Effector memory CD4-positive, alpha-beta T cell (primary cell): Measurements from ENCODE around the gene LSM3.

Experiments
- DNase-seq, 3 donors: peaks; one replicate each; pipeline ENCODE4 v3.0.0-alpha.2; 2020
- H3K27ac ChIP-seq: 2 replicates; pipeline ENCODE4 v1.7.0; 2013; ENCODE audit warnings: mild to moderate bottlenecking, low read length, moderate library complexity; ENCODE audit not compliant: insufficient read depth, poor library complexity, severe bottlenecking
- H3K27me3 ChIP-seq: replicated peaks from 2 replicates; pipeline ENCODE4 v1.7.0; 2013; ENCODE audit warnings: mild to moderate bottlenecking, low read length; ENCODE audit not compliant: insufficient read depth, control insufficient read depth, poor library complexity, severe bottlenecking
- H3K36me3 ChIP-seq: 2 replicates; pipeline ENCODE4 v1.7.0; 2013; ENCODE audit warnings: mild to moderate bottlenecking, low read length, moderate library complexity; ENCODE audit not compliant: control insufficient read depth, insufficient read depth
- H3K4me1 ChIP-seq: 2 replicates; pipeline ENCODE4 v1.7.0; 2013; ENCODE audit warnings: low read length, mild to moderate bottlenecking; ENCODE audit not compliant: control insufficient read depth, insufficient read depth, poor library complexity, severe bottlenecking
- H3K4me3 ChIP-seq: 2 replicates; pipeline ENCODE4 v1.7.0; 2013; ENCODE audit warnings: low read length, low read depth, mild to moderate bottlenecking; ENCODE audit not compliant: insufficient read depth, poor library complexity, severe bottlenecking
- H3K9me3 ChIP-seq: 2 replicates; pipeline ENCODE4 v1.7.0; 2013; ENCODE audit warnings: mild to moderate bottlenecking, low read length, moderate library complexity; ENCODE audit not compliant: control insufficient read depth

LSM3 gene

DNA sequence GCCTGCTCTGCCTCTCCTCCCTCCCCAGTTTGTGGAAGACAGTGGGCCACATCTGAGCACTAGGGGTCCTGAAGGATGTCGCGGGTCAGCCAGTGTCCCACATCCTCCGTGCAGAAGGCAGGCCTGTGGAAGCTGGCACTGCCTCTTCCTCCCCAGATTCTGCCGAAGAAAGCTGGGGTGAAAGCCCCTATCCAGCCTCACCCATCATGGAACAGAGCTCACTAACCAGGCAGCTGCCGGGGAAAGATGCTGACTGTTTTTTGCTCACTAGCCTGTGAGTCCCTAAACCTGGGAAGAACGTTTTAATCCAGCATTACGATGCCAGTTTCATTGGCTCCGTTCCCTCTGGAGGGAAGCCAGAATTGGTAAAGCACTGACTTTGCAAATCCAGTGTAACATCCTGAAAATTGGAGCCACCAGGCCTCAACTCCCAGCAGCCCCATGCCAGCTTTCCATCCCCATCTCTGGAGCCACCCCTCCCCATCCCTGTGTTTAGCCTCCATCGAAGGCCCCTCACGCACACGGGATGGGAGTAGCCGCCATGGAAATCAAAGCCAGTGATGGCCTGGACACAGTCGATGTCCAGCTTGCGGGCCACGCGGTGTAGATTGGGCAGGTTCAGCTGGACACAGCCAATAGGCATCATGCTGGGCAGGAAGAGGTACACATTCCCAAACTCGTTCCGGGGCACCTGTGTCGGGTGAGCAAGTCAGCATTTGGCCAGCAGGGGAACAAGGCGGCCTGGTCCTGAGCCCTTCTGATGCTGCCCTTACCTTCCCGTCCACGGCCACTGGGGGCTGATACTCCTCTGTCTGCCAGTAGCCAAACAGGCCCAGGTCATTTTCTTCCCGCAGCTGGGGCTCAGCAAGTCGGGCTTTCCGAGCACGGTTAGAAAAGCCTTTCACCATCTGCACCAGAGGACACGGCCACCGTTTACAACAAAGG lies 30.3 kb upstream of the LSM3 start:
- Histone ChIP-seq H3K9me3 (no peaks in the 10 kb centered on the region), H3K36me3 (peaks cover 48% of the 10 kb centered on the region), H3K4me3 (no peak overlapping the region), H3K4me1 (peaks cover 23% of the 10 kb centered on the region), H3K27me3 (no peaks in the 10 kb centered on the region), H3K27ac (no peak overlapping the region)
- no peak for DNase-seq

DNA sequence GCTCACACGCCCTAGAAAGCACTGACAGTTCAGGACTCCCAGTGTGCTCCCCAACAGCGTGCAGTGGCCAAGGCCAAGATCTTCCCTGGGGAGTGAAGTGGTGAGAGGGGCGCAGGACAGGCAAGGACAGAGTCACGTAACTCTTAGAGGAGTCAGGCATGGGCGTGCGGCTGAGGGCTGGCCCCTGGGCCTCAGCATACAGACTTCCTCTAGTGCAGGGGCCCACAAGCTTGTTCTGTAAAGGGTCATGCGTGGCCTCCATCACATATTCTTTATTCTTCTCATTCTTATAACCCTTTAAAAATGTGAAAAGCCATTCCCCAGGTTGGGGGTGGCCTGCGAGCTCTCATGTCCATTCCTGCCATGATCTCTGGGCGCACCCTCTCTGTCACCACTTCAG lies 28.5 kb upstream of the LSM3 start:
- Histone ChIP-seq H3K4me1 (peaks cover 8% of the 10 kb centered on the region), H3K9me3 (no peaks in the 10 kb centered on the region), H3K27ac (peak overlapping the region; percentile 3), H3K4me3 (no peak overlapping the region), H3K36me3 (peaks cover 57% of the 10 kb centered on the region), H3K27me3 (no peaks in the 10 kb centered on the region)
- no peak for DNase-seq

DNA sequence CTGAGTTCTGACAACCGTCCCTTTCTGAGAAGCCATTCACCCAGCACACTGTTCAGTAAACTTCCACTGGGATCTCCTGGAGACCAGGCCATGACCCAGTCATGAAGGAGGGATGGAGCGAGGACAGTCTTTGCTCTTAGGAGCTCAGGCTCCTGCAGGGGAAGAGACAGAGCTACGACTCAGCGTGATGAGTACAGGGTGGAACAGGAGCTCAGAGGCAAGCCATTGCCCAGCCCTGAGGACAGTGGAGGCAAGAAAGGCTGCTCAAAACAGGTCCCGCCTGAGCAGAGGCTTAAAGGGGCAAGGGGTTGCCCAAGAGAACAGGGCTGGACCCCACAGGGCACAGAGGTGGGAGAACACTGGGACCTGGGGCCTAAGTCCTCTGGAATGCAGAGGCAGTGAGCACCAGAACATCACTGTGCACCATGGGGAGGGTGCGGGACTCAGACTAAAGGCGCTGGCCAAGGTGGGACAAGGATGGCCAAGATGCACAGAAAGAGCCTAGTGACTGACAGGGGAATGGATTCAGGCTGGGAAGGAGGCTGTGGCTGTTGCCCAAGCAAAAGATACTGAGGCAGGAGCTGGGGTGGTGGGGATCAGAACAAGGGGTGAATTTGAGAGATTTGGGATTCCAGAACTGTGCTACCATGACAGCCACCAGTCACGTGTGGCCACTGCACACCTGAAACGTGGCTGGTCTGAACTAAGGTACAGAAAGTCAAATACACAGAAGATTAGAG lies 28.0 kb upstream of the LSM3 start:
- H3K4me1 ChIP-seq: peaks cover 2% of the 10 kb centered on the region
- peaks cover 54% of the 10 kb centered on the region for H3K36me3 ChIP-seq
- DNase-seq: no peak
- no peaks in the 10 kb centered on the region for H3K9me3 ChIP-seq
- peak overlapping the region; percentile 22 for H3K27ac ChIP-seq
- no peak overlapping the region for H3K4me3 ChIP-seq
- H3K27me3 ChIP-seq: no peaks in the 10 kb centered on the region

GRCh38 chr3:14151471-14152083 lies 27.0 kb upstream of the LSM3 start:
- H3K27ac ChIP-seq: no peak overlapping the region
- peaks cover 55% of the 10 kb centered on the region for H3K36me3 ChIP-seq

GRCh38 chr3:14152233-14152962 lies 26.2 kb upstream of the LSM3 start:
- Histone ChIP-seq H3K4me3 (no peak overlapping the region), H3K27me3 (no peaks in the 10 kb centered on the region), H3K36me3 (peaks cover 56% of the 10 kb centered on the region), H3K9me3 (no peaks in the 10 kb centered on the region), H3K4me1 (no peaks in the 10 kb centered on the region), H3K27ac (no peak overlapping the region)
- DNase-seq: no peak

More at GRCh38 chr3:14151471-14152083, 27.0 kb upstream of the LSM3 start:
- H3K4me1 ChIP-seq: no peaks in the 10 kb centered on the region
- DNase-seq: no peak
- H3K4me3 ChIP-seq: no peak overlapping the region
- no peaks in the 10 kb centered on the region for H3K9me3 ChIP-seq
- no peaks in the 10 kb centered on the region for H3K27me3 ChIP-seq

DNA sequence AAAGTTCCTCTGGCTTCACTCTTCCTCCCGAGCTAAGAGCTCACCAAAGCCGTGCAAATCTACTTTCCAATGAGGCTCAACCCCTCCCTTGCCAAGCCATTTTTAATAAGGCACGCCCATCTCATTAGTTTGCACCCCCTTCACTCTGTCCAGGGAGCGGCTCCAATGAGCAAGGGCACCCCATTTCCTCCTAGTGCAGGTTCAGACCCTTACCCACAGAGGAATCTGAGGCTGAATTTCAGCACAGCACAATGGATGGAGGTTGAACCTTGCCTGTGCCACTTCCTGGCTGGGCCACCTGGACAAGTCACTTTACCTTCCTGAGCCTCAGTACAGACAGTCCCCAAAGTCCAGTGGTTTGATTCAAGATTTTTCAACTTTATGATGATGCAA lies 25.7 kb upstream of the LSM3 start:
- Histone ChIP-seq H3K36me3 (peaks cover 56% of the 10 kb centered on the region), H3K27me3 (no peaks in the 10 kb centered on the region)
- no peak for DNase-seq

GRCh38 chr3:14153663-14154062 lies 25.0 kb upstream of the LSM3 start:
- Histone ChIP-seq H3K4me1 (no peaks in the 10 kb centered on the region), H3K27me3 (no peaks in the 10 kb centered on the region), H3K36me3 (peaks cover 56% of the 10 kb centered on the region), H3K4me3 (no peak overlapping the region), H3K9me3 (no peaks in the 10 kb centered on the region), H3K27ac (no peak overlapping the region)
- no peak for DNase-seq

More for the DNA sequence above, 25.7 kb upstream of the LSM3 start:
- Histone ChIP-seq H3K27ac (no peak overlapping the region), H3K4me1 (no peaks in the 10 kb centered on the region), H3K9me3 (no peaks in the 10 kb centered on the region), H3K4me3 (no peak overlapping the region)

DNA sequence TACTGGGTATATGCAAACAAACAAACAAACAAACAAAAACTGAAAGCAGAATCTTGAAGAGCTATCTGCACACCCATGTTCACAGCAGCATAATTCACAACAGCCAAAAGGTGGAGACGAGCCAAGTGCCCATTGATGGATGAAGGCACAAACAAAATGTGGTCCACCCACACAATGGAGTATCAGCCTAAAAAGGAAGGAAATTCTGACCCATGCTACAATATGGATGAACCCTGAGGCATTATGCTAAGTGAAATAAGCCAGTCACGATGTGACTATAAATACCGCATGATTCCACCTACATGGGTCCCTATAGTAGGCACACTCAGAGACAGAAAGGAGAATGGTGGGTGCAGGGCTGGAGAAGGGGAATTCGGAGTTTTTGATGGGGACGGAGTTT lies 24.3 kb upstream of the LSM3 start:
- H3K27ac ChIP-seq: no peak overlapping the region
- peaks cover 61% of the 10 kb centered on the region for H3K36me3 ChIP-seq
- no peaks in the 10 kb centered on the region for H3K4me1 ChIP-seq
- DNase-seq: no peak
- no peaks in the 10 kb centered on the region for H3K9me3 ChIP-seq
- H3K27me3 ChIP-seq: no peaks in the 10 kb centered on the region
- no peak overlapping the region for H3K4me3 ChIP-seq

GRCh38 chr3:14154895-14155440 lies 23.6 kb upstream of the LSM3 start:
- H3K4me3 ChIP-seq: no peak overlapping the region
- no peak for DNase-seq
- H3K27me3 ChIP-seq: no peaks in the 10 kb centered on the region
- H3K4me1 ChIP-seq: no peaks in the 10 kb centered on the region
- no peaks in the 10 kb centered on the region for H3K9me3 ChIP-seq
- H3K36me3 ChIP-seq: peaks cover 68% of the 10 kb centered on the region
- no peak overlapping the region for H3K27ac ChIP-seq
